HG02610 (cell line): ENCODE data around the gene FPR2.
"Not testable (repeated sequence)": the region's sequence is repeated elsewhere in the genome, so short reads cannot be mapped to it uniquely, and the experiment has no call there.

ENCODE experiments used
- ATAC-seq: cut with Tn5 transposase; IDR thresholded peaks from one replicate; pipeline ENCODE4 v1.9.1; 2021; ENCODE audit warnings: mild to moderate bottlenecking, moderate library complexity; ENCODE audit not compliant: unreplicated experiment

The FPR2 gene

GRCh38 chr19:51803967-51804366, 43.0 kb downstream of the FPR2 start:
- ATAC-seq = no peak

- not testable (repeated sequence) for ATAC-seq
These were observed 43.8 kb downstream of the FPR2 start for GRCh38 chr19:51804789-51805188.

GRCh38 chr19:51805396-51805795, 44.4 kb downstream of the FPR2 start:
- ATAC-seq = not testable (repeated sequence)

- ATAC-seq = not testable (repeated sequence)
These were observed 45.6 kb downstream of the FPR2 start for GRCh38 chr19:51806571-51806970.

GRCh38 chr19:51807111-51807701, 46.2 kb downstream of the FPR2 start:
- ATAC-seq = no peak

GRCh38 chr19:51807925-51808324, 46.9 kb downstream of the FPR2 start:
- ATAC-seq = no peak

- no peak for ATAC-seq
These were observed 47.5 kb downstream of the FPR2 start for GRCh38 chr19:51808333-51808986.

GRCh38 chr19:51809787-51810186, 48.8 kb downstream of the FPR2 start:
- no peak for ATAC-seq

- no peak for ATAC-seq
These were observed 49.2 kb downstream of the FPR2 start for GRCh38 chr19:51810223-51810622.

GRCh38 chr19:51811344-51811743, 50.4 kb downstream of the FPR2 start:
- ATAC-seq = no peak

- ATAC-seq = no peak
These were observed 54.1 kb downstream of the FPR2 start for GRCh38 chr19:51815043-51815442.

GRCh38 chr19:51816711-51817110, 55.7 kb downstream of the FPR2 start:
- no peak for ATAC-seq

- no peak for ATAC-seq
These were observed 59.0 kb downstream of the FPR2 start for GRCh38 chr19:51820011-51820410.
